A673 (cell line): ENCODE results near the gene PARD3.

Source experiments
- EZH2 ChIP-seq: fragments of 200-600 bp; sonication (generic); IDR thresholded peaks from 2 replicates; pipeline ENCODE4 v1.6.1; 2017; ENCODE audit warnings: borderline replicate concordance, low read depth, mild to moderate bottlenecking, mixed read lengths, antibody characterized with exemption, low read length; ENCODE audit not compliant: poor library complexity, severe bottlenecking
- TF ChIP-seq, protein P1 (sequence below): fragments of 300-800, 200-600 bp; sonication (generic); conservative IDR thresholded peaks from 2 replicates; pipeline ENCODE4 v1.5.1; 2017; ENCODE audit warnings: low read depth, mild to moderate bottlenecking, antibody characterized with exemption, low read length, moderate library complexity, mixed read lengths

- TF ChIP-seq, protein P1, sequence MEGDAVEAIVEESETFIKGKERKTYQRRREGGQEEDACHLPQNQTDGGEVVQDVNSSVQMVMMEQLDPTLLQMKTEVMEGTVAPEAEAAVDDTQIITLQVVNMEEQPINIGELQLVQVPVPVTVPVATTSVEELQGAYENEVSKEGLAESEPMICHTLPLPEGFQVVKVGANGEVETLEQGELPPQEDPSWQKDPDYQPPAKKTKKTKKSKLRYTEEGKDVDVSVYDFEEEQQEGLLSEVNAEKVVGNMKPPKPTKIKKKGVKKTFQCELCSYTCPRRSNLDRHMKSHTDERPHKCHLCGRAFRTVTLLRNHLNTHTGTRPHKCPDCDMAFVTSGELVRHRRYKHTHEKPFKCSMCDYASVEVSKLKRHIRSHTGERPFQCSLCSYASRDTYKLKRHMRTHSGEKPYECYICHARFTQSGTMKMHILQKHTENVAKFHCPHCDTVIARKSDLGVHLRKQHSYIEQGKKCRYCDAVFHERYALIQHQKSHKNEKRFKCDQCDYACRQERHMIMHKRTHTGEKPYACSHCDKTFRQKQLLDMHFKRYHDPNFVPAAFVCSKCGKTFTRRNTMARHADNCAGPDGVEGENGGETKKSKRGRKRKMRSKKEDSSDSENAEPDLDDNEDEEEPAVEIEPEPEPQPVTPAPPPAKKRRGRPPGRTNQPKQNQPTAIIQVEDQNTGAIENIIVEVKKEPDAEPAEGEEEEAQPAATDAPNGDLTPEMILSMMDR = 0 out of 2 replicates have a peak, but pooled peaks have one; percentile 21
- TF ChIP-seq EZH2 = no peak
These were observed 534.3 kb downstream of the PARD3 start for GRCh38 chr10:34280599-34281374.
